Astrocyte of the cerebellum (primary cell): ENCODE results near the gene NDUFAF4.

Experiments
- DNase-seq: peaks from one replicate; pipeline ENCODE4 v3.0.0-alpha.2; 2011; ENCODE audit warnings: low read depth
- H3K4me3 ChIP-seq: 2 replicates; pipeline ENCODE4 v1.5.1; 2011; ENCODE audit warnings: mild to moderate bottlenecking, low read depth, low read length, moderate library complexity
- in situ Hi-C: cut with HindIII; loops from 2 replicates; pipeline ENCODE4 v1.10.0; 2017; ENCODE audit warnings: low sequenced_read_pairs
- TF ChIP-seq, protein P1 (sequence below): IDR thresholded peaks from 2 replicates; pipeline ENCODE4 v1.5.1; 2012; ENCODE audit warnings: low read length, low read depth, moderate library complexity, mild to moderate bottlenecking; ENCODE audit errors: missing control alignments

Gene NDUFAF4

DNA sequence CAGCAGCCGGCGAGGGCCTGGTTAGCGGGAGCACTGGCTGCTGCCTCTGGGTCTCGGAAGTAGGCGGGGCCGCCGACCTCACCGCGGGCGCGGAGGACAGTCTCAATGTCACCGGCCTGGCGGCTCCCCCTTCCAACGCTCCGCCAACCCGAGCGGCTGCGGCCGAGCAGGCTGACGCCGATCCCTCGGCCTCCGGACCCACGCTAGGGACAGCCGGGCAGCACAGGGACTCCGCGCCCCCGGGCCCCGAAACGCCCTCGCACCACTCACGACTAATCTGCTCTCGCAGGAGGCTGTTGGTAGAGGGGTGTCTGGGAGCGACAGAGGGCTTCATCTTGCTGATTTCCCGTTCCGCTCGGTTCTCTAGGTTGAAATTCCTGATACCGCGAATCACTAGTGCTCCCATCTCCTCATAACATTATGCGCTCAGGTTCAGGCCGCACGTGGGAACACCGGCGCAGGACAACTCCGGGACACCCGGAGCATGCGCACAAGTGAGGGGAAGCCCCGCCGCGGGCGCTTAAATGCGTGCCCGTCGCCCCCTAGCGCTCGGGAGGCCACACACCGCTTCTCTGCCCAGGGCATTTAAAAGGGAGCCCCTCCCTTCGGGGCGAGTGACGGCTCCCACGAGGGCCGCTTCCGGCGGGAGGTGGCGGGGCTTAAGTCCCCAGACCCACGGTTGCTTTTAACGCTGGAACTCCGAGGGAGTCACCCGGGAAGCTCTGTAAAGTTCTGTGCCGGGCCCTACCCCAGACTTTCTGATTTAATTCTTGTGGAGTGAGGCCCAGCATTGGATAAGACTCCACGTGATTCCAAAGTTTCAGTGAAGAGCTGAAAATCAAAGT lies at the start of gene NDUFAF4:
TSS of gene NDUFAF4 (minus strand) at position 496 of the 845 bp plus-strand sequence. CDS start at position 406, 90 bp downstream.
- in situ Hi-C loops, result no loop called here
- TF ChIP-seq, protein P1, sequence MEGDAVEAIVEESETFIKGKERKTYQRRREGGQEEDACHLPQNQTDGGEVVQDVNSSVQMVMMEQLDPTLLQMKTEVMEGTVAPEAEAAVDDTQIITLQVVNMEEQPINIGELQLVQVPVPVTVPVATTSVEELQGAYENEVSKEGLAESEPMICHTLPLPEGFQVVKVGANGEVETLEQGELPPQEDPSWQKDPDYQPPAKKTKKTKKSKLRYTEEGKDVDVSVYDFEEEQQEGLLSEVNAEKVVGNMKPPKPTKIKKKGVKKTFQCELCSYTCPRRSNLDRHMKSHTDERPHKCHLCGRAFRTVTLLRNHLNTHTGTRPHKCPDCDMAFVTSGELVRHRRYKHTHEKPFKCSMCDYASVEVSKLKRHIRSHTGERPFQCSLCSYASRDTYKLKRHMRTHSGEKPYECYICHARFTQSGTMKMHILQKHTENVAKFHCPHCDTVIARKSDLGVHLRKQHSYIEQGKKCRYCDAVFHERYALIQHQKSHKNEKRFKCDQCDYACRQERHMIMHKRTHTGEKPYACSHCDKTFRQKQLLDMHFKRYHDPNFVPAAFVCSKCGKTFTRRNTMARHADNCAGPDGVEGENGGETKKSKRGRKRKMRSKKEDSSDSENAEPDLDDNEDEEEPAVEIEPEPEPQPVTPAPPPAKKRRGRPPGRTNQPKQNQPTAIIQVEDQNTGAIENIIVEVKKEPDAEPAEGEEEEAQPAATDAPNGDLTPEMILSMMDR, result peak; percentile 93
- DNase-seq, result peak; percentile 91
- H3K4me3 ChIP-seq, result peak within 1 kb of the TSS; percentile 68

DNA sequence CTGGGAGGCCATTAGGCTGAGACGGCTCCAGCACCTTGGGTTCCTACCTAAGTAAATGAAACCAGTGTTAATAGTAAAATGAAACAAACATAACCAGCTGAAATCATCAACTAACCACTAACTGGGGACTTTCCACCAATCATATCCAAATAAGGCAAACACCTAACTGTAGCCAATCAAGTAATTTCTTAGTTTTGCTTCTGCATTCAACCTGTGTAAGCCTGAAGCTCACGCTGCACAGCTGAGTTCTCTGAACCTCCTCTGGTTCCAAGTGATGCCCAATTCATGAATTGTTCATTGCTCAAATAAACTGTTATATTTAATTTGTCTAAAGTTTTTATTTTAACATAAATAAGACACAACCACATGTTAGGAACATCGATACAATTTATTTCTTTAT lies 49.4 kb upstream of the NDUFAF4 start:
- in situ Hi-C loops, result no loop called here
- H3K4me3 ChIP-seq, result no peak overlapping the region
- TF ChIP-seq, protein P1, result no peak
- no peak for DNase-seq

DNA sequence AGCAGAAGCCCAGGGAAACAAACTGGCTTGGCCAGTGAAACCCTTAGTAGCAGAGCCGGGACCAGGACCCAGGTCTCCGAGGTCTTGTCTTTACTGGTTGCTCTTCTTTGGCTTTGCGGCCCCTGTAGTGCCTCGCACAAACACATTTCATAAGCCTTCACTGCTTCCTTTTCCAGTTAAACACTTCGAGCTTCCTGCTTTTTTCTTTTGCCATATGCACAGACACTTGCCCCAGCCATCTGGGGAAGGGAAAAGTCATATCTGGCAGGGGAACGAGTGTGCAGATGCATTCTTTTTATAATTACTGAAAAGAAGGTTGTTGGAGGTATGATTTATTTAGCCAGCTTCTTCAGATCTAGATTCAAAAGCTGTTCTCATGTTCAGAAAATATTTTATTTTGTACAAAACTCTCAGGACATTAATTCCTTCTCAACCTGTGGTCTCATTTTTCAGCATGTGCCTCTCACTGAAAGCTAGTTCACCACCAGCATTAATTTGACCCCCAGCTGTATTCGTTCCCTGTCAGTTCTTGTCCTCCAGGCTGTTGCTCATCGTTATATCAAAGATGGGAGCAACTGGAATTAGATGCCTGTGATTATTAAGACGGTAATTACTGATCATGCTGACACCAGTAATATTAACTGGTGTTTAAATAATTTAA lies 46.0 kb upstream of the NDUFAF4 start:
- H3K4me3 ChIP-seq, result no peak overlapping the region
- no peak for DNase-seq
- in situ Hi-C loops, result no loop called here
- TF ChIP-seq, protein P1, result no peak

DNA sequence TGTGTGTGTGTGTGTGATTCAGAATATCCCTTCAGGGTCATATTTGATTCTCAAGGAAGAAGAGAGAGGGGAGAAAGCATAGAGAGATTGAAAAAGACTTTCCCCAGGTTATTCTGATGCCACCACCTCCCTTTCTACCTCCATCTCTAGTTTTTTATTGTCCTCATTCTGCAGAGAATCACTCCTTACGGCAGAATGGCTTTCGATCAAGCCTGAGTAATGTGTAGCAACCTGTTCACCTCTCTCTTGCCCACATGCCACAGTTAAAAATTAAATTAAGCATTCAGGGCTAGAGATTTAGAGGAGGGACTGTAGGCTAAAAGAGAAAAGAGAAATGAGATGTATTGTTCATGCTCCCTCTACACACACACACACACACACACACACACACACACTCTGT lies 45.0 kb upstream of the NDUFAF4 start:
- no peak for DNase-seq
- in situ Hi-C loops, result no loop called here
- TF ChIP-seq, protein P1, result no peak
- H3K4me3 ChIP-seq, result no peak overlapping the region

DNA sequence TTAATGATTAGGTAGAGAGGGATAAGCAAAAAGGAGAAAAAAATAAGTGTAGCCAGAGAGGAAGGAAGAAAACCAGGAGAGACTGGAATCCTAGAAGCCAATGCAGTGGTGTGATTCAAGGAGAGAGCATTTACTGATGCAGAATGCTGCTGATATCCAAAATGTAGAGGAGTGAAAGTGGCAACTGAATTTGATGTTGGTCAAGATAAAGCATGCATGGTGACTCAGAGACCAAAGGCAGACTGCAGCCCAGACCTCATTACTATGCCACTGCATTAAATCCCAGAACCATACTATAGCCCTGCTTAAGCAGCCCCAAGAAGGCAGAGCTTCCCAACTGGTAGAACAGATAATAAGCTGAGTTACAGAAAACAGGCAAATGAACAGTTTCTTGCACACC lies 42.6 kb upstream of the NDUFAF4 start:
- TF ChIP-seq, protein P1, result no peak
- in situ Hi-C loops, result no loop called here
- H3K4me3 ChIP-seq, result no peak overlapping the region
- DNase-seq, result no peak

DNA sequence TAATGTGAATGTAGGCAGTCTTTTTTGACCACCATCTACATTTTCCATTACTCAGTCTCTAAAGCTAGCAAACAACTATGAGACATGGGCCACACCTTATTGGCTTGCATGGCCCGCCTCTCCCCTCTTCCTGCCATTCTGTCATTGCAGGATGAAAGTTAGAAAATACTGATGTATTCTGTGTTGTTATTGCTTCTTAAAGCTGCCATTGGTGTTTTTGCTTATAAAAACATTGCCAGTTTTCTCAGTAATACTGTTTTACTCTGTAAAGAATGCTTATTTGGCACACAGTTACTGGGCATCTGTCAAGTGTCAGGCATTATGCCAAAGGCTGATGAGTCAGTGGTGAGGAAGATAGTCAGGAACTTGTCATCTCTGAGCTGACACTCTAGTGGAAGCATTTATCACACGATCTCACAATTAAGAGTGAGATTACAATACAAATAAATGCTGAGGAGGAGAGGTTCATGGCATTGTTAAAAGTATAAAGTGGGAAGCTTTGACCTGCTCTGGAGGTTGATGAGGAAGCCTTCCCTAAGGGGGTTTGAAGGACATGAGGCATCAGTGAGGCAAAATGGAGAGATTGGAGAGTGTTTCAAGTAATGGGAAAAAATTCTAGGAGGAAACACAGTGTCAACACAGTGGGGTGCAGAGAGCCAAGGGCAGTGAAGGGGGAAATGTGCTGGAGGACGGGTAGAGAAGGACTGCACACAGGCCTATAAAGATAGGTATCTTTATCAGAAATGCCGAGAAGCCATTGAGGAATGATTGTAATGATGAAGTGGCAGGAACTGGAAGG lies 41.5 kb upstream of the NDUFAF4 start:
- DNase-seq, result no peak
- in situ Hi-C loops, result no loop called here
- no peak overlapping the region for H3K4me3 ChIP-seq
- TF ChIP-seq, protein P1, result no peak
